Calu3 (cell line): Measurements from ENCODE around the gene PIK3R6. TPM values are rescaled to one million over a fixed set of nuclear protein-coding genes. Genes with fewer than 3 reads are reported as not detected.

ENCODE experiments used
- BruUV-seq: library from RNA; stranded (reverse); fragments of 400-500 nt; replicated peaks from 2 replicates; lab custom pipeline; 2021; lab: Mats Ljungman, UMichigan
- CTCF ChIA-PET: fragments of 300-600 bp; sonication (Branson Sonifier 250); formaldehyde crosslinking; loops from one replicate; lab custom pipeline; 2022; ENCODE audit warnings: antibody characterized with exemption; lab: Charles Lee
- DNase-seq: peaks from one replicate; pipeline ENCODE4 v3.0.0; 2022
- H3K27ac Mint-ChIP-seq: one replicate; pipeline ENCODE4 v1.8.0; 2022; ENCODE audit warnings: mixed read lengths; ENCODE audit not compliant: unreplicated experiment
- H3K27me3 Mint-ChIP-seq: one replicate; pipeline ENCODE4 v1.8.0; 2022; ENCODE audit warnings: mixed read lengths; ENCODE audit not compliant: unreplicated experiment
- H3K36me3 Mint-ChIP-seq: one replicate; pipeline ENCODE4 v1.8.0; 2022; ENCODE audit warnings: mild to moderate bottlenecking, moderate library complexity, mixed read lengths; ENCODE audit not compliant: insufficient read depth, unreplicated experiment
- H3K4me1 Mint-ChIP-seq: one replicate; pipeline ENCODE4 v1.8.0; 2022; ENCODE audit warnings: mild to moderate bottlenecking, low read depth, mixed read lengths; ENCODE audit not compliant: unreplicated experiment
- H3K4me3 Mint-ChIP-seq: one replicate; pipeline ENCODE4 v1.8.0; 2022; ENCODE audit warnings: mild to moderate bottlenecking, low read depth, moderate library complexity, mixed read lengths; ENCODE audit not compliant: unreplicated experiment
- H3K9me3 Mint-ChIP-seq: one replicate; pipeline ENCODE4 v1.8.0; 2022; ENCODE audit warnings: low read depth, mixed read lengths; ENCODE audit not compliant: unreplicated experiment
- CTCF ChIP-seq: fragments of 200-600 bp; IDR thresholded peaks from one replicate; pipeline ENCODE4 v1.8.0; 2022; ENCODE audit warnings: antibody characterized with exemption; ENCODE audit not compliant: unreplicated experiment
- intact Hi-C: fragments of 100-400 bp; cut with micrococcal nuclease; formaldehyde crosslinking; loops from one replicate; pipeline ENCODE4 v1.10.0; 2022; ENCODE audit not compliant: unreplicated experiment
- total RNA-seq: library from RNA; stranded (reverse); gene quantifications from 2 replicates; pipeline ENCODE4 v1.2.3, GENCODE V29; 2022

Gene PIK3R6
- total RNA-seq, 1 experiment from 2014 or later, result not detected

GRCh38 chr17:8757189-8757588, 110.3 kb downstream of the PIK3R6 start:
- H3K36me3 Mint-ChIP-seq, result no peaks in the 10 kb centered on the region
- intact Hi-C loops, result no loop called here
- H3K4me1 Mint-ChIP-seq, result no peaks in the 10 kb centered on the region
- no peak overlapping the region for H3K4me3 Mint-ChIP-seq
- DNase-seq, result no peak
- CTCF ChIA-PET, result no interaction called here
- H3K9me3 Mint-ChIP-seq, result no peaks in the 10 kb centered on the region
- peaks cover 98% of the 10 kb centered on the region for H3K27me3 Mint-ChIP-seq
- BruUV-seq, result no TSS peak
- TF ChIP-seq CTCF, result no peak
- no peak overlapping the region for H3K27ac Mint-ChIP-seq

- Mint-ChIP-seq H3K27ac (no peak overlapping the region), H3K36me3 (no peaks in the 10 kb centered on the region), H3K9me3 (no peaks in the 10 kb centered on the region), H3K4me1 (no peaks in the 10 kb centered on the region), H3K4me3 (no peak overlapping the region), H3K27me3 (peaks cover 89% of the 10 kb centered on the region)
- TF ChIP-seq CTCF, result no peak
- intact Hi-C loops, result loop anchor here (2.0 kb wide), 1 partner anchor 139 kb away; no protein-coding TSS in a partner anchor
- DNase-seq, result no peak
- BruUV-seq, result no TSS peak
- CTCF ChIA-PET, result no interaction called here
Measured at GRCh38 chr17:8755590-8756255, 111.8 kb downstream of the PIK3R6 start.

GRCh38 chr17:8754890-8755289, 112.6 kb downstream of the PIK3R6 start:
- no peaks in the 10 kb centered on the region for H3K4me1 Mint-ChIP-seq
- CTCF ChIA-PET, result no interaction called here

GRCh38 chr17:8753976-8754440, 113.5 kb downstream of the PIK3R6 start:
- no peak overlapping the region for H3K27ac Mint-ChIP-seq
- H3K27me3 Mint-ChIP-seq, result peaks cover 82% of the 10 kb centered on the region
- H3K36me3 Mint-ChIP-seq, result no peaks in the 10 kb centered on the region
- no TSS peak for BruUV-seq
- H3K4me3 Mint-ChIP-seq, result no peak overlapping the region
- TF ChIP-seq CTCF, result no peak
- no peaks in the 10 kb centered on the region for H3K9me3 Mint-ChIP-seq
- no peak for DNase-seq
- CTCF ChIA-PET, result no interaction called here
- intact Hi-C loops, result loop anchor here (2.0 kb wide), 1 partner anchor 141 kb away; no protein-coding TSS in a partner anchor
- no peaks in the 10 kb centered on the region for H3K4me1 Mint-ChIP-seq

More at GRCh38 chr17:8754890-8755289, 112.6 kb downstream of the PIK3R6 start:
- BruUV-seq, result no TSS peak
- Mint-ChIP-seq H3K9me3 (no peaks in the 10 kb centered on the region), H3K36me3 (no peaks in the 10 kb centered on the region), H3K27ac (no peak overlapping the region), H3K27me3 (peaks cover 84% of the 10 kb centered on the region), H3K4me3 (no peak overlapping the region)
- DNase-seq, result no peak
- intact Hi-C loops, result loop anchor here (2.0 kb wide), 1 partner anchor 140 kb away; no protein-coding TSS in a partner anchor
- no peak for TF ChIP-seq CTCF
